Measurements from ENCODE around the gene MARCHF5.

MARCHF5 gene

GRCh38 chr10:92290837-92291615, at the start of gene MARCHF5, which contains the start of gene CPEB3:
TSS of gene MARCHF5 (plus strand) at chr10:92291167. CDS start at chr10:92291495, 328 bp downstream.
TSS of gene CPEB3 (minus strand) at chr10:92291078. CDS start at chr10:92240350, 50,728 bp downstream.
- DNase-seq: peak; percentile 87

GRCh38 chr10:92241501-92241900, 49.5 kb upstream of the MARCHF5 start:
- DNase-seq: no peak

- no peak for DNase-seq
Observed at GRCh38 chr10:92242380-92242779, 48.6 kb upstream of the MARCHF5 start.

- DNase-seq: peak; percentile 40
Observed at GRCh38 chr10:92242910-92243671, 47.9 kb upstream of the MARCHF5 start.

- DNase-seq: no peak
Observed at GRCh38 chr10:92244796-92245195, 46.2 kb upstream of the MARCHF5 start.

- DNase-seq: no peak
Observed at GRCh38 chr10:92248566-92248965, 42.4 kb upstream of the MARCHF5 start.

GRCh38 chr10:92263396-92263795, 27.6 kb upstream of the MARCHF5 start:
- no peak for DNase-seq

GRCh38 chr10:92264249-92264648, 26.7 kb upstream of the MARCHF5 start:
- no peak for DNase-seq

- no peak for DNase-seq
Observed at GRCh38 chr10:92265687-92266258, 25.2 kb upstream of the MARCHF5 start.

- no peak for DNase-seq
Observed at GRCh38 chr10:92267343-92267742, 23.6 kb upstream of the MARCHF5 start.

GRCh38 chr10:92268748-92269147, 22.2 kb upstream of the MARCHF5 start:
- DNase-seq: no peak

- no peak for DNase-seq
Observed at GRCh38 chr10:92274071-92274470, 16.9 kb upstream of the MARCHF5 start.

GRCh38 chr10:92278996-92279696, 11.8 kb upstream of the MARCHF5 start:
- no peak for DNase-seq

GRCh38 chr10:92284112-92284704, 6.8 kb upstream of the MARCHF5 start:
- DNase-seq: no peak

GRCh38 chr10:92290076-92290836, 711 bp upstream of the MARCHF5 start:
- DNase-seq: peak; percentile 46

GRCh38 chr10:92291616-92291865, 574 bp downstream of the MARCHF5 start:
- no peak for DNase-seq

- peak; percentile 20 for DNase-seq
Observed at GRCh38 chr10:92291921-92292845, 1.2 kb downstream of the MARCHF5 start.

GRCh38 chr10:92298487-92298886, 7.5 kb downstream of the MARCHF5 start:
- DNase-seq: no peak

GRCh38 chr10:92303096-92303495, 12.1 kb downstream of the MARCHF5 start:
- DNase-seq: no peak

- DNase-seq: no peak
Observed at GRCh38 chr10:92304061-92304460, 13.1 kb downstream of the MARCHF5 start.
